GM08714 (cell line): Measurements from ENCODE around the gene MMAB.

Experiments
- H3K4me3 ChIP-seq: fragments of 200-500 bp; sonication (Bioruptor generic); 2 replicates; pipeline ENCODE4 v1.5.1; 2014; ENCODE audit warnings: mild to moderate bottlenecking, low read length, inconsistent platforms
- ZNF274 ChIP-seq: IDR thresholded peaks from 2 replicates; pipeline ENCODE4 v1.6.1; 2012; ENCODE audit warnings: mild to moderate bottlenecking, low read depth, low read length

MMAB gene

GRCh38 chr12:109595321-109595902 is 22.1 kb upstream of the MMAB start:
- no peak for TF ChIP-seq ZNF274
- no peak overlapping the region for H3K4me3 ChIP-seq

GRCh38 chr12:109594556-109595317 is 21.4 kb upstream of the MMAB start:
- H3K4me3 ChIP-seq, result no peak overlapping the region
- no peak for TF ChIP-seq ZNF274

GRCh38 chr12:109592905-109593272 is 19.6 kb upstream of the MMAB start:
- TF ChIP-seq ZNF274, result no peak

GRCh38 chr12:109592195-109592904 is 19.0 kb upstream of the MMAB start:
- no peak for TF ChIP-seq ZNF274
- no peak overlapping the region for H3K4me3 ChIP-seq

More at GRCh38 chr12:109592905-109593272, 19.6 kb upstream of the MMAB start:
- H3K4me3 ChIP-seq, result no peak overlapping the region

GRCh38 chr12:109591041-109591440 is 17.7 kb upstream of the MMAB start:
- no peak overlapping the region for H3K4me3 ChIP-seq
- TF ChIP-seq ZNF274, result no peak

- TF ChIP-seq ZNF274, result no peak
- no peak overlapping the region for H3K4me3 ChIP-seq
Measured at GRCh38 chr12:109590566-109590965, 17.3 kb upstream of the MMAB start.

- no peak overlapping the region for H3K4me3 ChIP-seq
- no peak for TF ChIP-seq ZNF274
Measured at GRCh38 chr12:109589691-109590245, 16.5 kb upstream of the MMAB start.

- no peak for TF ChIP-seq ZNF274
- H3K4me3 ChIP-seq, result no peak overlapping the region
Measured at GRCh38 chr12:109589240-109589590, 15.9 kb upstream of the MMAB start.

- TF ChIP-seq ZNF274, result no peak
- H3K4me3 ChIP-seq, result no peak overlapping the region
Measured at GRCh38 chr12:109588461-109589239, 15.3 kb upstream of the MMAB start.

GRCh38 chr12:109587921-109588320 is 14.6 kb upstream of the MMAB start:
- H3K4me3 ChIP-seq, result no peak overlapping the region
- TF ChIP-seq ZNF274, result no peak

- no peak overlapping the region for H3K4me3 ChIP-seq
- no peak for TF ChIP-seq ZNF274
Measured at GRCh38 chr12:109586385-109587296, 13.3 kb upstream of the MMAB start.

GRCh38 chr12:109583733-109584132 is 10.4 kb upstream of the MMAB start:
- no peak overlapping the region for H3K4me3 ChIP-seq
- no peak for TF ChIP-seq ZNF274

- no peak overlapping the region for H3K4me3 ChIP-seq
- no peak for TF ChIP-seq ZNF274
Measured at GRCh38 chr12:109582636-109583035, 9.3 kb upstream of the MMAB start.
